HG03342 (cell line): ENCODE results near the gene MAN1A2.
A peak's percentile ranks its signal among the peaks of the same experiment; 100 is the strongest.

Experiments used
- ATAC-seq: cut with Tn5 transposase; IDR thresholded peaks from one replicate; pipeline ENCODE4 v1.9.1; 2021; ENCODE audit warnings: mild to moderate bottlenecking, moderate library complexity; ENCODE audit not compliant: unreplicated experiment

Gene MAN1A2

GRCh38 chr1:117481410-117481809, 114.2 kb downstream of the MAN1A2 start:
- no peak for ATAC-seq

DNA sequence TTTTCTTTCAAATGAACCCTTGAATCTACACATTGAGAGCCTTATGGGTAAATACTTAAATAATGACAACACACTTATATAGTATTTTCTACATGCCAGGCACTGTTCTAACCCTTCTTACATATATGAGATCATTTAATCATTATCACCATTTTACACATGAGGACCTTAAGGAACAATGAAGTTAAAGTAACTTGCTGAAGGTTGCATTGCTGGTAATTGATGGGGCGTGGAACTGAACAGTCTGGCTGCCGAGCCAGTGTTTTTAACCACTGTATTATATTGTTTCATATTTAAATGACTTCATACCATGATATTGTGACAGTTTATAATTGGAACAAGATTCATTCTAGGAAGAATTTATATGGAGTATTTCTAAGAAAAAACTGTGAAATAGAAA, 126.7 kb downstream of the MAN1A2 start:
- ATAC-seq = no peak

- no peak for ATAC-seq
Observed at GRCh38 chr1:117495068-117495467, 127.8 kb downstream of the MAN1A2 start.

- no peak for ATAC-seq
Observed at GRCh38 chr1:117499071-117499470, 131.8 kb downstream of the MAN1A2 start.

DNA sequence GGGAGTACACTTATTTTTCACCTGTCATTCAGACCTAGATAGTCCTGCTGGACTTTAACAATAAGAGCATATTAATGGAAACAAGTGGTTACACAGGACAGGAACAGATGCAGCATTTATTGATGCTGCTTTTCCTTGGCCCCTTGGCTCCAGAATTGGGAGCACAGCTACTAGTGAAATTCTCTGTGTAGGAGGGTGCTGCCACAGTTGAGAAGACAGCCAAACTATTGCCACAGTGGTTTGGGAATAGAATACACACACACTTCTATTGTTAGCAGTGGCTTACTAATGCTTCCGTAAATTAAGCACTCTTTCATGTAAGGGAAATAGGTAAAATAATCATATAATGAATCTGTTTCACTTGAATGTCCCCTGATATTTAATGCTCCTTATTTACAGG, 133.3 kb downstream of the MAN1A2 start:
- no peak for ATAC-seq

DNA sequence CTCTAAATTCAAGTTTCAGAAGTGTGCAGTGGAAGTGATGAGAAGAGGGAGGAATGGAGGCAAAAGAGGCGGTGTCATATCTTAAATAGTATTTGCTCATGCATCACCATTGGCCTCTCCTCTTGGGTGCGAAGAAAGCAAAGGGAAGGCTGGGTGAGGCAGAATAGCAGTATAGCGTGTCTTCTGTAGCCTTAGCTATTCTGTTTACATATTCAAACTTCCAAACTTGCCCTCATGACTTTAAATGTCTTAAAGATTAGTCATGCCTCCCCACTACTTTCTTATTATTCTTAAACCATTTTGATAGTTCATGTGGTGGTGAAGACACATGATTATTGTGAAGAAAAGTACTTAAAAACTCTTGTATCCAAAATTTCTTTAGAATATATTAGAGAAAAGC, 134.0 kb downstream of the MAN1A2 start:
- no peak for ATAC-seq

GRCh38 chr1:117511273-117511672, 144.0 kb downstream of the MAN1A2 start:
- no peak for ATAC-seq

DNA sequence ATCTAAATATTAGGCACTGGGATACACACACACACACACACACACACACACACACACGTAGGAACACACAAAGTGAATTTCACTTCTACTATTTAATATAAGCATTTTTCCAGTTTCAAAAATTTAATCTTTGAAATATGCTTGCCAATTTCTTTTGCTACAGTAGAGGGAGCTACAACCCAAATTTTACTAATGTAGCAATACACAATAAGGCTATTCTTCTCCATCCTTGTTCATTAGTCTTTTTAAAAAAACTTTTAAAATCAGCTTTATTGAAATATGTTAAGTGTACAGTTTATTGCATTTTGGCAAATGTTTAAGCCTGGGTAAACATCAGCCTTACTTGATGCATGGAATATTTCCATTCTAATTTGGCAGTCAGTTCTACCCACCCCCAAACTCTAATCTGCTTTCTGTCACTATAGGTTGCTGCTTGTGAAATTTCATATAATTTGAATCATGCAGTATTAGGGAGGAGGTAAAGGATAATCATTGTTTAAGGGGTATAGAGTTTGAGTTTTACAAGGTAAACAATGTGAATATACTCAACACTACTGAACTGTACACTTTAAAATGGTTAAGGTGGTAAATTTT, 145.6 kb downstream of the MAN1A2 start:
- no peak for ATAC-seq

DNA sequence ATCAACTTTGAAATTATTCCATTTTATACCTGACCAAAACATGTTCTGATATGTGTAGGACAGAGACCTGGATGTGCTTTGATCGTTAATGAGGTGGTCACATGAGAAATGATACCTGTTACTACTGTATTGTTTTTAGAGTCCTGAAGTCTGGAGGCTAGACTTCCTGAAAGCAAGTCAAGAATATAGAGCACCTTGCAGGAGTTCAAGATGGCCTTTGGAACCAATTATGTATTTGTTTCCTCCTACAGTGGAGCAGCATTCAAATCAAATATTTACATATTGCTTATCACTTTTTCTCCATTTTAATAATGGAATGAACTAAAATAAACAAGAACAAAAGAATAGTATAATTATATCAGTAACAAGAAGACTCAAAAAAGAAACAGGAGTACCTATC, 155.9 kb downstream of the MAN1A2 start:
- no peak for ATAC-seq

DNA sequence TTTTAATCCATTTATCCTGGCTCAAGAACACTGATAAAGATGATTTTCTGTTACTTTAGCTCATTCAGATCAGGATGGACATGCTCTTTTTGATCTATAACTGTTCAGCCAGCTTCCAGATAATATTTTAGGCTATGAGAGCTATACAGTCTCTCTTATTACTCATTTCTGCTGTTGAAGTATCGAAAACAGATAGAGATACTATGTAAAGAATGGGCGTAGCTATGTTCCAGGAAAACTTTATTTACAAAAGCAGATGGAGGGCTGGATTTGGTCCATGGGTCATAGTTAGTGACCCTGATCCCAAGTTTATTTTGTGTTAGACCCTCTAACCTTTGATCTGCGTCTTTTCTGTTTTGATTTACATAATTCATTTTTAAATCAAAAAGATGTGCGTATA, 159.8 kb downstream of the MAN1A2 start:
- ATAC-seq = no peak

- ATAC-seq = no peak
Observed at GRCh38 chr1:117527566-117528102, 160.4 kb downstream of the MAN1A2 start.

DNA sequence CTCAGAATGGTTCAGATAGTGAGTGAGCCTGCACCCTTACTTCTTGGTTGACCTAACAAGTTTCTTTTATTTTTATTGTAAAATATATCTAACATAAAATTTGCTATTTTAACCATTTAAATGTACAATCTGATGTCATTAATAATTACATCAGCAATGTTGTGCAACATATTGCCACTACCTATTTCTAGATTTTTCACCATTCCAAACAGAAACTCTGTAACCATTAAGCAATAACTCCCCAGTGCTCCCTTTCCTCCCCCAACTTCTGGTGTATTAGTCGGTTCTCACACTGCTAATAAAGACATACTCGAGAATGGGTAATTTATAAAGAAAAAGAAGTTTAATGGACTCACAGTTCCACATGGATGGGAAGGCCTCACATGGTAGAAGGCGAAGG, 162.4 kb downstream of the MAN1A2 start:
- no peak for ATAC-seq

DNA sequence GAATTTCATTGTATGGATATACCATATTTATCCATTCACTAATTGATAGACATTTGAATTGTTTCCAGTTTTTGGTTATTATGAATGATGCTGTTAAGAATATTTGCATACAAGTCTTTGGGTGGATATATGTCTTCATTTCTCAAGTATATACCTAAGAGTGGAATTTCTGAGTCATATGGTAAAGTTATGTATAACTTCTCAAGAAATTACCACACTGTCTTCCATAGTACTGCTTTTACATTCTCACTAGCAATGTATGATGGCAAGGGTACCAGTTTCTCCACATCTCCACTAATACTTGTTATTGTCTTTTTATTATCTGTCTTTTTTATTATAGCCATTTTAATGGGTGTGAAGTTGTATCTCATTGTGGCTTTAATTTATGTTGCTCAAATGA, 164.0 kb downstream of the MAN1A2 start:
- no peak for ATAC-seq

DNA sequence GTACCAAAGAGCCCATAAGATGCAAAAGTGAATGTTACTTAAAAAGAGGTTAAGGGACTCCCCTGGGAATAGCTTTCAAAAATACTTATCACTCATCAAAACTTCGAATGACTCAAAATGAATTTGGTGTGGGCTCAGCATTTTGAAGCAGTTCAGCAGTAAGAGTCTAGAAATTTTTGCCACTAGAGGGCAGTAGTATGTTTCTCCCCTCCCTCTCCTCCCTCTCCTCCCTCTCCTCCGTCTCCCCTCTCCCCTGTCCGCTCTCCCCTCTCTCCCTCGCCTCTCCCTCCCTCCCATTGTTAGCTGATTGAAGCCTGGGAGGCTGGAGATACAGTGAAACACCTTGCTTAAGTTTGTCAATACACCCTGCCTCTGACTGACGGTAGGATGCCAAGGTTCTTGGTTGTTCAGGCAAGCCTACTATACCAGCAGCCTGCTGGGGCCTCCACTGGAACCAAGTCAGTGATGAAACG, 167.8 kb downstream of the MAN1A2 start:
- ATAC-seq = peak; percentile 82

DNA sequence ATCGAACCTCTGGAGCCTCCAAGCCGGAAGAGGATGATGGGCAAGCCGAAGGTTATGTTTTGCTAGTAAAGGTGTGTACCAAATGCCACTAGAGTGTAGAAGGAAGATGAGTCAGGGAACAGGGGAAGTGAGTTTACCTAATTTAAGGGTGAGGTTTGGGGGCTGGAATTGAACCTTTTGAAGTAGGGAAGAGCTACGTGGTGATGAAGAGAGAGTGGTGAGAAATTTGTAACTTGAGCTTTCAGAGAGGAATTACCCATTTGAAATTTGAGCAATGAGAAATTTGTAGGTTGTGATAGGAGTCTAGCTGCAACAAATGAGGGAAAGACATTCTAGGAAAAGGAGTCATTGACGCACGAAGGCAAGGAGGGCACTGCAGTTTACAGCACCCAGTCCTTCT, 168.6 kb downstream of the MAN1A2 start:
- no peak for ATAC-seq

DNA sequence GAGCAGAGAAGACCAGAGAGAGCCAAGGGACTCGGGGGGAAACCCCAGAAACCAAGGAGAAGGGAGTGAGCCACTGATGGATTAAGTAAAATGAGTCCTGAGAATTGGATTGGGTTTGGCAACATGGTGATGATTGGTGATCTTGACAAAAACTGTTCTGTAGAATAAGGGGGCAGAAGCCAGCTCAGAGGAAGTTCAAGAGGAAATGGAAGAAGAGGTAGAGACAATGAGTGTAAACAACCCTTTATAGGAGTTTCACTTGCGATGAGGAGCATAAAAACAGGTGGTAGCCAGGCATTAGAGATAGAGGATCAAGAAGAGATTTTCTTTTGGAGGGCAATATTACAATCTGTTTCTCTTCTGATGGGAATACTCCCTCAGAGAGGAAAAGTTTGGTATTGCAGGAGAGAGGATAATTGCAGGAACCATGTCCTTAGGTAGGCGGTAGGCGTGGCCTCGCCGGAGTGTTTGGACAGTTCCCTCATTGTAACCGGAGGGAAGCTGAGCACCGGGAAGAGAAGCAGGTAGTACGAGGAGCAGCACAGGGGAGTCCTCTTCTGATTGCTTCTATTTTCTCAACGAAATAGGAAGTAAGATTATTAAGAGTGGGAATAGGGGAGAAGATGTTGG, 170.2 kb downstream of the MAN1A2 start:
- ATAC-seq = no peak

DNA sequence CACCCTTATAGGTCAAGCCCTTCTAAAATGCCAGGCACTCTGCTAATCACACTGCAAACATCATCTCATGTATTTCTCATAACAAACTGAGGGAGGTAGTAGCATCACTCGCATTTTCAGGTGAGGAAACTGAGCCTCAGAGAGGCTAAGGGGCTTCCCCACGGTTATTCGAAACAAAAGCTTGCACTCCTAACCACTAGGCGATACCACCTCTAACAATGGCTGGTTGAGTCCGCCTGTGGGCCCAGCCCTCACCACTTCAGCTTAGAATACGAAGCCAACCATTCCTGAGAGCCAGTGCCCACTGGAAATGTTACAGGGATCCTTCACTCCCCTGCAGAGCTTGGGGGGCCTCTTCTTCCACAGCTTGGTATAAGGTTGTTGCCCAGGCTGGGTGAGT, 173.3 kb downstream of the MAN1A2 start:
- ATAC-seq = no peak

DNA sequence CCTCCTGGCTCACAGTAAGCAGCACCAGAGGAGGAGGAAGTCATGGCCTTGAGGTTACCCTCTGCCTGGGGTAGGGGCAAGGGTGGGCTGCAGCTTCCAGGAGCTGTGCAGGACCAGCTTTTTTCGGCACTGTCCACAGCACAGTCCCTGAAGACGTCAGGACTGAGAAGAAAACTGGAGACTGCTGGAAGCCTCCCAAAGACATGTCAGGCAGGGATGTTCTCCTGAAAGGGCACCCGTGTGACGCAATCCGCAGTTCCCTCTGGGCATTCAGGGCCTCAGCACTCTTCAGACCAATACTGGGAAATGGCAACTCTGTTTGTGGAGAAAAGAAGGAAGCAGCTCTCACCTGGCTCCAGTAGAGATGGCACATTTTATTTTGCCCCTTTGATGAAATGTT, 173.8 kb downstream of the MAN1A2 start:
- no peak for ATAC-seq

GRCh38 chr1:117541585-117541984, 174.3 kb downstream of the MAN1A2 start:
- ATAC-seq = no peak

DNA sequence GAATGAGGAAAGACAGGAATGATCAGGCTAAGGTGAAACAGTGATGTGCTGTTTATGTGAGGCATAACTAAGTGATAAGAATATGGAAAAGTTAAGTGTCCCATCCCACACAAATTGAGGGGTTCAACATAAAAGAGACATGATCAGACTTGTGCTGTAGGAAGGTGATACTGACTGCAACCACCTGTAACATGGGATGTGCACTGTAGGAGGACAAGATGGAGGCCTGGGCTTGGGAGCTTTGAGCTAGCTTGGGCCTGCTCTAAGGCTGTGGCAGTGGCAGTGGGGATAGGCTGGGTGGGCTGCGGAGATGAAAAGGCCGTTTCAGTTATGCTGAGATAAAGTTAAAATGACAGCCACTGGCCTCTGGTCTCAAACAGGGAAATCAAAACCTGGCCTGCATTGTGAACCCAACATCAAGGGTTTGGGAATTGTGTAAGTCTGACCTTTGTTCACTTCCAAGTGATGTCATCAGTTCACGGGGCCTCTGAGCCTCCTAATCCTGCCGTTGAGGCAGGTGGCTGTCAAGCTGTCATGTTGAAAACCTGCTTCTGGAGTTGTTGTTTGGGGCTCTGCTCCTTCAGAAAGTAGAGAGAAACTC, 177.4 kb downstream of the MAN1A2 start:
- no peak for ATAC-seq

DNA sequence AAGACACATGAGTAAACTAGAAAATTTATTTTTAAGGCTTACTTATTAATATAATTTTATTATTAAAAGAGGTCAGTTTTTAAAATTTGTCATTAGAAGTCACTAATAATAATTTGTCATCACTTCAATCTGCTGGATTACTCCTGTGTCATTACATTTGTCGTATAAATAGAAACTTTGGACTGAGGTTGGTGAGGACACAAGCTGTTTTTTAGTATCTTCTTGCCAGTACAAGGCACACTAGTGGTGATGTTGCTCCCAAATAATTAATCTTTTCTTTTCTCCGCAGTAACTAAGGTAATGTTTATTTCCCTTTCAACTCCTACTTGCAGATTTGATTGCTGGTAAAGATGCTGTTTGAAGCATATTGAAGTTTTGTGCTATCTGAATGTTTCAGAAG, 179.2 kb downstream of the MAN1A2 start:
- ATAC-seq = no peak

DNA sequence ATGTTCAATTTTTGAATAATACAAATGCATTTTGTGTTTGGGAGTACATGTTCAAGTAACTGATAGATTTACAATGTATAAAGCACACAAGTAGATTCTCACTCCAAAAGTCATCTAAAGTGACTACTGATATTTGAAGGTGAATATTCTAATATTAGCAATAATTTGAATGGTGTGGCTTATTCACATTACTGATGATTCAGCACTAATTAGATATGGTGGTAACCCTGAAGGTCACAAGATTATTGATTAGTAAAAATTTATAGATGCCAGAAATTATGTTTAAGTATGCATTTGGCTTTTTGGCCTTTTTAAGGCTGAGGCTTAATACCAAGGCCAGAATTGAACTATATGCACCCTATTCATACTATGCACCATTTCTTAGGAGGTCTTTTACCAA, 186.2 kb downstream of the MAN1A2 start:
- ATAC-seq = no peak
